Skeletal muscle tissue (tissue), 4 donors: ENCODE measurements around the gene CDH4. TPM values are rescaled to one million over a fixed set of nuclear protein-coding genes. Genes with fewer than 3 reads are reported as not detected.

Experiments
- H3K27ac ChIP-seq: one replicate; pipeline ENCODE4 v1.7.0; 2013; ENCODE audit warnings: mild to moderate bottlenecking, low read depth, low read length, inconsistent platforms
- H3K27me3 ChIP-seq, 3 donors: one replicate each; pipeline ENCODE4 v1.7.0; 2013; ENCODE audit warnings: low read length in 3 of 3; ENCODE audit not compliant: control insufficient read depth in 3 of 3, insufficient read depth in 3 of 3
- H3K36me3 ChIP-seq, 3 donors: one replicate each; pipeline ENCODE4 v1.7.0; 2013; ENCODE audit warnings: low read length in 3 of 3; ENCODE audit not compliant: control insufficient read depth in 3 of 3, insufficient read depth in 3 of 3
- H3K4me1 ChIP-seq, 3 donors: one replicate each; pipeline ENCODE4 v1.7.0; 2013; ENCODE audit warnings: low read length in 3 of 3, mild to moderate bottlenecking in 3 of 3; ENCODE audit not compliant: control insufficient read depth in 3 of 3, insufficient read depth in 3 of 3
- H3K4me3 ChIP-seq, 3 donors: one replicate each; pipeline ENCODE4 v1.7.0; 2013; ENCODE audit warnings: low read length in 3 of 3
- H3K9ac ChIP-seq, 3 donors: one replicate each; pipeline ENCODE4 v1.7.0; 2013; ENCODE audit warnings: low read length in 3 of 3, mild to moderate bottlenecking in 3 of 3, moderate library complexity in 2 of 3, low read depth in 1 of 3
- H3K9me3 ChIP-seq, 3 donors: one replicate each; pipeline ENCODE4 v1.7.0; 2013; ENCODE audit warnings: low read length in 3 of 3; ENCODE audit not compliant: control insufficient read depth in 3 of 3
- total RNA-seq: library from RNA; depleted of rRNA; stranded (reverse); fragments of >200 nt; gene quantifications from one replicate; pipeline ENCODE4 v1.2.3, GENCODE V29; 2014
- donor health status: Osteomylitis.

The CDH4 gene
- total RNA-seq, 1 donor from 2014 or later = 0.52 TPM

GRCh38 chr20:61750093-61750492 is 498.0 kb downstream of the CDH4 start:
- Histone ChIP-seq H3K27ac (no peak overlapping the region), H3K9ac (no peak overlapping the region), H3K36me3 (no peaks in the 10 kb centered on the region), H3K9me3 (peaks cover 6 to 10% (median 7%) of the 10 kb centered on the region in 3 donors), H3K4me1 (peaks cover 0 to 3% (median 0%) of the 10 kb centered on the region in 3 donors), H3K27me3 (peaks cover 4 to 5% (median 5%) of the 10 kb centered on the region in 3 donors), H3K4me3 (no peak overlapping the region)

- H3K9ac ChIP-seq = no peak overlapping the region
- H3K27ac ChIP-seq = no peak overlapping the region
- H3K27me3 ChIP-seq = peaks cover 5 to 9% (median 6%) of the 10 kb centered on the region in 3 donors
- H3K4me1 ChIP-seq = peaks cover 0 to 3% (median 0%) of the 10 kb centered on the region in 3 donors
- H3K36me3 ChIP-seq = no peaks in the 10 kb centered on the region
- H3K9me3 ChIP-seq = peaks cover 6 to 10% (median 7%) of the 10 kb centered on the region in 3 donors
- H3K4me3 ChIP-seq = no peak overlapping the region
These were observed 500.5 kb downstream of the CDH4 start for GRCh38 chr20:61752576-61752975.

- H3K9me3 ChIP-seq = peaks cover 6 to 10% (median 7%) of the 10 kb centered on the region in 3 donors
- H3K36me3 ChIP-seq = no peaks in the 10 kb centered on the region
- H3K4me1 ChIP-seq = peaks cover 0 to 3% (median 0%) of the 10 kb centered on the region in 3 donors
- no peak overlapping the region for H3K27ac ChIP-seq
- H3K9ac ChIP-seq = no peak overlapping the region
- H3K4me3 ChIP-seq = no peak overlapping the region
- peaks cover 9 to 12% (median 11%) of the 10 kb centered on the region in 3 donors for H3K27me3 ChIP-seq
These were observed 501.4 kb downstream of the CDH4 start for GRCh38 chr20:61753316-61753942.

- Histone ChIP-seq H3K27ac (no peak overlapping the region), H3K27me3 (peaks cover 12 to 17% (median 12%) of the 10 kb centered on the region in 3 donors), H3K9ac (no peak overlapping the region), H3K4me3 (no peak overlapping the region), H3K36me3 (no peaks in the 10 kb centered on the region), H3K9me3 (peaks cover 6 to 10% (median 7%) of the 10 kb centered on the region in 3 donors), H3K4me1 (peaks cover 0 to 3% (median 0%) of the 10 kb centered on the region in 3 donors)
These were observed 502.2 kb downstream of the CDH4 start for GRCh38 chr20:61753987-61754956.

DNA sequence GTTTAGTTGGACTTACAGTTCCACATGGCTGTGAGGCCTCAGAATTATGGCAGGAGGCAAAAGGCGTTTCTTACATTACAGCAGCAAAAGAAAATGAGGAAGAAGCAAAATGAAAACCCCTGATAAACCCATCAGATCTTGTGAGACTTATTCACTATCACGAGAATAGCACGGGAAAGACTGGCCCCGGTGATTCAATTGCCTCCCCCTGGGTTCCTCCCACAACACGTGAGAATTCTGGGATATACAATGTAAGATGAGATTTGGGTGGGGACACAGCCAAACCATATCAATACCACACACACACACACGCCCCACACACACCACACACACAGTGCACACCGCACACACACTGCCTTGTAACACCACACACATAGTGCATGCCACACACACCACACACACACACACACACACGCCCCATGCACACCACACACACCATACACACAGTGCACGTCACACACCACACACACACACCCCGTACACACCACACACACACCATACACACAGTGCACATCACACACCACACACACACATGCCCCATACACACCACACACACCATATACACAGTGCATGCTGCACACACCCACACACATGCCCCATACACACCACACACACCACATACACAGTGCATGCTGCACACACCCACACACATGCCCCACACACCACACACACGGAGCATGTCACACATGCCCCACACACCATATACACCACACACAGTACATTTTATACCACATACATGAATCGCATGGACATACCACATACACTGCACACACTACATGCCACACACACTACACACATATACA is 503.1 kb downstream of the CDH4 start:
- H3K36me3 ChIP-seq = no peaks in the 10 kb centered on the region
- H3K4me3 ChIP-seq = no peak overlapping the region
- no peak overlapping the region for H3K27ac ChIP-seq
- peaks cover 0 to 3% (median 0%) of the 10 kb centered on the region in 3 donors for H3K4me1 ChIP-seq
- H3K9me3 ChIP-seq = peaks cover 2 to 10% (median 7%) of the 10 kb centered on the region in 3 donors
- H3K9ac ChIP-seq = no peak overlapping the region
- H3K27me3 ChIP-seq = peaks cover 12 to 19% (median 12%) of the 10 kb centered on the region in 3 donors

- H3K27me3 ChIP-seq = peaks cover 12 to 22% (median 12%) of the 10 kb centered on the region in 3 donors
- no peak overlapping the region for H3K9ac ChIP-seq
- H3K27ac ChIP-seq = no peak overlapping the region
- H3K36me3 ChIP-seq = no peaks in the 10 kb centered on the region
- peaks cover under 1 to 3% (median under 1%) of the 10 kb centered on the region in 3 donors for H3K9me3 ChIP-seq
- peaks cover 0 to 3% (median 0%) of the 10 kb centered on the region in 3 donors for H3K4me1 ChIP-seq
- H3K4me3 ChIP-seq = no peak overlapping the region
These were observed 504.1 kb downstream of the CDH4 start for GRCh38 chr20:61755971-61756845.

- Histone ChIP-seq H3K27me3 (peaks cover 12 to 29% (median 12%) of the 10 kb centered on the region in 3 donors), H3K9me3 (no peaks in the 10 kb centered on the region), H3K4me3 (no peak overlapping the region), H3K36me3 (no peaks in the 10 kb centered on the region), H3K9ac (no peak overlapping the region), H3K4me1 (peaks cover 0 to 3% (median 0%) of the 10 kb centered on the region in 3 donors), H3K27ac (no peak overlapping the region)
These were observed 505.1 kb downstream of the CDH4 start for GRCh38 chr20:61756966-61757677.

GRCh38 chr20:61757678-61758563 is 505.9 kb downstream of the CDH4 start:
- H3K4me1 ChIP-seq = peaks cover 0 to 3% (median 0%) of the 10 kb centered on the region in 3 donors
- H3K36me3 ChIP-seq = no peaks in the 10 kb centered on the region
- no peak overlapping the region for H3K4me3 ChIP-seq
- H3K9me3 ChIP-seq = no peaks in the 10 kb centered on the region
- H3K27me3 ChIP-seq = peaks cover 12 to 35% (median 12%) of the 10 kb centered on the region in 3 donors
- H3K9ac ChIP-seq = no peak overlapping the region
- H3K27ac ChIP-seq = no peak overlapping the region
